Coronary artery (tissue), 2 donors: Measurements from ENCODE around the gene SMARCD2.
A peak's percentile ranks its signal among the peaks of the same experiment; 100 is the strongest.

ENCODE experiments used
- DNase-seq: peaks from one replicate; pipeline ENCODE4 v3.0.0-alpha.2; 2017; ENCODE audit warnings: low spot score
- H3K27ac ChIP-seq, 2 donors: fragments of 200-600 bp; sonication (generic); one replicate each; pipeline ENCODE4 v1.5.1; 2016 to 2019
- H3K4me3 ChIP-seq: fragments of 200-600 bp; sonication (generic); 2 replicates; pipeline ENCODE4 v1.5.1; 2016; ENCODE audit warnings: mild to moderate bottlenecking, moderate library complexity
- CTCF ChIP-seq: fragments of 200-600 bp; sonication (generic); IDR thresholded peaks from one replicate; pipeline ENCODE4 v1.5.1; 2019; ENCODE audit warnings: antibody characterized with exemption

SMARCD2 gene

GRCh38 chr17:63826468-63827001 is 15.9 kb downstream of the SMARCD2 start:
- H3K4me3 ChIP-seq: peak overlapping the region; percentile 83
- no peak for TF ChIP-seq CTCF
- no peak for DNase-seq
- peak overlapping the region; percentile 84 to 91 for H3K27ac ChIP-seq

- no peak for DNase-seq
- no peak overlapping the region for H3K27ac ChIP-seq
- TF ChIP-seq CTCF: no peak
Measured at GRCh38 chr17:63824362-63824761, 18.1 kb downstream of the SMARCD2 start.

DNA sequence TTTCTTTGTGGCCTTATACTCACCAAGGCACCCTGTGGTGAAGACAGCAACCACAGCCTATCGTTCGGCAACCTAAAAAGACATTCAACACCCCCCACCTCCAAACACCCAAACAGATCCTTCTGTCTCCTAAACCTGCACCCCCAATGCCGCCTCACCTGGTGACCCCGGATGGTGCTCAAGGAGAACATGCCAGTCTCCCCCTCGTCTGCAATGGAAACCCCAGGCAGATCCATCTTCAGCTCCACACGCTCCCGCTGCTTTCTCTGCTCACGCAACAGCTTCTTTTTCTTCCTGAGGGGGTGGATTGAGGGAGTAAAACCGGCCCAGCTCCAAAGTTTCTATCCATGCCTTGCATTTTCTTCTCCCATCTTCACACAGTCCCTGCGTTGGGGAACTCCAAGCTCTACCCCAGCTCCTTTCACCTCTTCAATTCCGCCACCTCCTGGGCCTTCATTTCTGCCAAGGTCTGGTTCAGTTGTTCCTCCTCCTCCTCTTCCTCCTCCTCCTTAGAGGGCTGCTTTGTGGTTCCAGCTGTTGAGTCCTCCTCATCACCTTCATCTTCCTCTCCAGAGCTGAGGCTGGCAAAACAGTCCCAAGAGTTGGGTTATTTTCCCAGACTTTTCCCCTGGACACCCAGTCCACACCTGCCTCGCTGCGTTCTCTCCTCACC is 18.7 kb downstream of the SMARCD2 start:
- TF ChIP-seq CTCF: no peak
- Histone ChIP-seq H3K27ac (no peak overlapping the region), H3K4me3 (no peak overlapping the region)
- DNase-seq: no peak

More at GRCh38 chr17:63824362-63824761, 18.1 kb downstream of the SMARCD2 start:
- no peak overlapping the region for H3K4me3 ChIP-seq

GRCh38 chr17:63822537-63822936 is 19.9 kb downstream of the SMARCD2 start:
- no peak for TF ChIP-seq CTCF
- no peak for DNase-seq
- no peak overlapping the region for H3K4me3 ChIP-seq
- H3K27ac ChIP-seq: no peak overlapping the region

- Histone ChIP-seq H3K27ac (no peak overlapping the region), H3K4me3 (no peak overlapping the region)
- TF ChIP-seq CTCF: no peak
- DNase-seq: no peak
Measured at GRCh38 chr17:63821804-63822203, 20.7 kb downstream of the SMARCD2 start.

DNA sequence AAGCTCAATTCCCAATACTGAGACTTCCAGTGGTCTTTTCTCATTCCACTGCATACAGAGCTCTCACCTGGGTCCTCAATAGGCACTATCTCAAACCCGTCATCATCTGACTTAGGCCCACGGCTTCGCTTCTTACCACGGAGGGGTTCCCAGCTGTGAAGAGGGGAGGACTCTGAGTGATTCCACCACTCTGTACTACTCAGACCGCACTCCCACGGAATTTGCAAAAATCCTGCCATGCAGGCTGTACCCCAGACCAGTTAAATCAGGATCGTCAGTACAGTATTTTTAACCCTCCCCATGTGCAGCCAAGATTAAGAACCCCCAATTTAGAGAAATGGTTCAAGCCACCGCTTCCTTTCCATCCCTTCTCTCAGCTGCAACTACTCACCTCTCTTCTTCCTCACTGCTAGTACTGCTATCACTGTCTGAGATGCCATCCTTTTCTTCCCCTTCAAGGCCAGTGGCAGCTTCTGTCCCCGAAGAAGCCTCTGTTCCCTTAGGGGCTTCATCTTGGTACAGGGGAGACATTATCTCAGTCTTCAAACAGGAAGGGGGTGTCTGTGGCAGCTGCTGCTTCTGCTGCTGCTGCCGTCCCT is 21.4 kb downstream of the SMARCD2 start:
- no peak for TF ChIP-seq CTCF
- Histone ChIP-seq H3K27ac (no peak overlapping the region), H3K4me3 (no peak overlapping the region)
- DNase-seq: no peak
